ENCODE results near the gene PRAMEF8.
"Not testable (repeated sequence)": the region's sequence is repeated elsewhere in the genome, so short reads cannot be mapped to it uniquely, and the experiment has no call there.

PRAMEF8 gene

DNA sequence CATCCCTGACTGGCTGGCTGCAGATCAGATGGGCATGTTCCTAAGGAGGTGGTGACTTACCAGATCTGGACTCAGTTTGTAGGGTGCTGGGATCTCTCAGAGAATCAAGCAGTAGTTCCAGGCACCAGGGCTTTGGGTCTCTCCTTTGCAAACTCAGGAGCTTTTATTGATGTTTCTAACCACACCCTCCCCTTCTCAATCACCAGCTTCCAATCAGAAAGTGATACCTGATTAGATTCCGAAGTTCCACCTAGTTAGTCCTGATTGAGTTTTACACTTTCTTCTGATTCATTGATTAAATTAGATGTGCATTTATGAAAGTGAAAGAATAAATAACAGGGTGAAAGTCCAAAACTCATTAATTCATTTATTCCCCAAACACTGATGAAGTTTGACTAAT, at the start of gene PRAMEF8:
Gene PRAMEF8 (minus strand): TSS at position 101 of the 400 bp plus-strand sequence. CDS start 1,046 bp downstream, outside the sequence.
- not testable (repeated sequence) for DNase-seq

DNA sequence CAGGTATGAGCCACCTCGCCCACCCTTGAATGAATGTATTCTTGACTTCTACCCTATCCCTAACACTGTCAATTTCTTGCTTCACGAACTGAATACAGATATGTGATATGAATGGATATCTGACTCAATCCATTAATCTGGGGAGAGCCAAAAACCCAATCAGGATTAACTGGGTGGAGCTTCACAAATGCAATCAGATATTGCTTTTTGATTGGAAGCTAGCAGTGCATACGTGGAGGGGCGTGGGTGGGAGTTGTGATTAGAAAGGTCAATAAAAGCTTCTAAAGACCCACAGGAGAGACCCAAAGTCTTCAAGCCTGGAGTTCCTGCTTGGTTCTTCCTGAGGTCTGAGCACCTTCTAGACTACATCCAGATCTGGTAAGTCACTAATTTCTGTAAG, 30.3 kb upstream of the PRAMEF8 start, which contains the start of gene PRAMEF15:
Gene PRAMEF15 (plus strand): TSS at position 301 of the 400 bp plus-strand sequence. CDS start 2,827 bp downstream, outside the sequence.
- DNase-seq: not testable (repeated sequence)

DNA sequence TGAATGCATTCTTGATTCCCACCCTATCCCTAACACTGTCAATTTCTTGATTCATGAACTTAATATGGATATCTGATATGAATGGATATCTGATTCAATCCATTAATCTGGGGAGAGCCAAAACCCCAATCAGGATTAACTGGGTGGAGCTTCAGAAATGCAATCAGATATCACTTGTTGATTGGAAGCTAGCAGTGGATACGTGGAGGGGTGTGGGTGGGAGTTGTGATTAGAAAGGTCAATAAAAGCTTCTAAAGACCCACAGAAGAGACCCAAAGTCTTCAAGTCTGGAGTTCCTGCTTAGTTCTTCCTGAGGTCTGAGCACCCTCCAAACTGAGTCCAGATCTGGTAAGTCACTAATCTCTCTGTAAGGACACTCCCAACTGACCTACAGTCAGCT, 18.3 kb upstream of the PRAMEF8 start, which contains the start of gene PRAMEF33:
Gene PRAMEF33 (plus strand): TSS at position 301 of the 400 bp plus-strand sequence. CDS start 2,416 bp downstream, outside the sequence.
- DNase-seq: not testable (repeated sequence)

DNA sequence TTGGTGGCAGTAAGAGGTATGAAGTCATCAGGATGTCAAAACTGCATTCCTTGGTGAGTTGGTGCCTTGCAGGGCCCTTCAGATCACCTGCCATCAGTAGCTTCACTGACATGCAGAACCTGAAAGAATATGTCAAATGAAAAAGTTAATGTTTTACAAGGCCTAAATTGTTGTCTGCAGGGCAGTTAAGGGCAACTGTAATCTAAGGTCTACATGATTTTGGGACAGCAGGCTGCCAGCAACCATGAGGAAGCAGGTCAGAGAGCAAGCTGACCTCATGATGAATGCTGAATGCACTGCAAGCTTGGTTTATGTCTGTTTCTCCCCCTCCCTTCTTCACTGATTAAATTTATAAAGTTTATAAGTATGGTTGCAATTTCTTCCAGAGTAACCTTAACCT, 17.3 kb upstream of the PRAMEF8 start:
- DNase-seq: not testable (repeated sequence)

DNA sequence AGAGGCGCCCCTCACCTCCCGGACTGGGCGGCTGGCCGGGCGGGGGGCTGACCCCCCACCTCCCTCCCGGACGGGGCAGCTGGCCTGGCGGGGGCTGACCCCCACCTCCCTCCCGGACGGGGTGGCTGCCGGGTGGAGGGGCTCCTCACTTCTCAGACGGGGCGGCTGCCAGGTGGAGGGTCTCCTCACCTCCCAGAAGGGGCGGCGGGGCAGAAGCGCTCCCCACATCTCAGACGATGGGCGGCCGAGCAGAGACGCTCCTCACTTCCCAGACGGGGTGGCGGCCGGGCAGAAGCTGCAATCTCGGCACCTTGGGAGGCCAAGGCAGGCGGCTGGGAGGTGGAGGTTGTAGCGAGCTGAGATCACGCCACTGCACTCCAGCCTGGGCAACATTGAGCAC, 13.8 kb upstream of the PRAMEF8 start:
- DNase-seq: not testable (repeated sequence)

- DNase-seq: not testable (repeated sequence)
Measured at GRCh38 chr1:13297216-13297931, 12.4 kb upstream of the PRAMEF8 start.

DNA sequence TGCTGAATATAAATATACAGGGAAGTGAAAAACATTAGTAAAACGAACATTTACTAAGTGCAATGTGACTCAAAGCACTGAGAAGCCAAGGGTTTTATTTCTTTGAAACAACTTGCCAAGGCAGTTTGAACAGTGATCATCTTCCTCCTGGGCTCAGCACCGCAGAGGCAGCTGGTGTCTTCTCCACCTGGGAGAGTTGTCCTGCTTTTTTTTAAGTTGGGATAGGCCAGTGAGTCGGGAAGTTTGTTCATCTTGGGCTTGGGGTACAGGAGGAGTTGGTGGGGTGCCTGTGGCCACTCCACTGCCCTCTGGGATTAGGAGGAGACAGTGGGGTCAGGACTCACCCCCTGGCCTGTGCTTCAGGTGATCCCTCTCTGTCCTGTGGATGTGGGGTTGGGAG, 4.1 kb upstream of the PRAMEF8 start:
- not testable (repeated sequence) for DNase-seq

DNA sequence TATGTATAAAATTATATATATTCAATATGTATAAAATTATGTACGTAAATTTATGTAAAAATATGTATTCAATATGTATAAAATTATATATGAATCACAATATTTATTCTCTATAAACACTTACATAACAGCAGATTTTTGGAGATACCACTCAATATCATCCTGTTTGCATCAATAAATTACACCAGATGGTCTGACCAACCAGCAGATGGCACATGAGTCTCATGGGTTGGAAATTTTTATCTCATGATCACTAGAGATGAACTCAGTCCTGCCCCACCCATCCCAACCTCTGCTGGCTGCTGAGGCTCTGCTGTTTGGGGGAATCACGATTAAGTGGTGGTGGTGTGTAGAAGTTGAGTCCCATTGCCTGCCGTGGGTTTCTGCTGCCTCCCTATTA, 5.3 kb downstream of the PRAMEF8 start:
- DNase-seq: not testable (repeated sequence)

- not testable (repeated sequence) for DNase-seq
Measured at GRCh38 chr1:13277016-13277415, 7.9 kb downstream of the PRAMEF8 start.

GRCh38 chr1:13265124-13265523, 19.8 kb downstream of the PRAMEF8 start:
- not testable (repeated sequence) for DNase-seq

DNA sequence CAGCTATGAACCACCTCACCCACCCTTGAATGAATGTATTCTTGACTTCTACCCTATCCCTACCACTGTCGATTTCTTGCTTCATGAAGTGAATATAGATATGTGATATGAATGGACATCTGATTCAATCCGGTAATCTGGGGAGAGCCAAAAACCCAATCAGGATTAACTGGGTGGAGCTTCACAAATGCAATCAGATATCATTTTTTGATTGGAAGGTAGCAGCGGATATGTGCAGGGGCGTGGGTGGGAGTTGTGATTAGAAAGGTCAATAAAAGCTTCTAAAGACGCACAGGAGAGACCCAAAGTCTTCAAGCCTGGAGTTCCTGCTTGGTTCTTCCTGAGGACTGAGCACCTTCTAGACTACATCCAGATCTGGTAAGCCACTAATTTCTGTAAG, 31.0 kb downstream of the PRAMEF8 start, which contains the start of gene PRAMEF5:
Gene PRAMEF5 (plus strand): TSS at position 301 of the 400 bp plus-strand sequence. CDS start 5,071 bp downstream, outside the sequence.
- not testable (repeated sequence) for DNase-seq

GRCh38 chr1:13247122-13247521, 37.8 kb downstream of the PRAMEF8 start:
- not testable (repeated sequence) for DNase-seq

DNA sequence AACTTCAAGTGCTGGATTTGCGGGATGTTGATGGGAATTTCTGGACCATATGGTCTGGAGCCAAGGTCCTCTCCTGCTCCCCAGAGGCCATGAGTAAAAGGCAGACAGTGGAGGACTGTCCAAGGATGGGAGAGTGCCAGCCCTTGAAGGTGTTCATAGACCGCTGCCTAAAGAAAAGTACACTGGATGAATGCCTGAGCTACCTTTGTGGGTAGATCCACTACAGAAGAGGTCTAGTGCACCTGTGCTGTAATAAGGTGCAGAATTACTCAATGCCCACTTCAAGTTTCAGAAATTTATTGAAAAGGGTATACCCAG, 38.4 kb downstream of the PRAMEF8 start:
- DNase-seq: not testable (repeated sequence)

DNA sequence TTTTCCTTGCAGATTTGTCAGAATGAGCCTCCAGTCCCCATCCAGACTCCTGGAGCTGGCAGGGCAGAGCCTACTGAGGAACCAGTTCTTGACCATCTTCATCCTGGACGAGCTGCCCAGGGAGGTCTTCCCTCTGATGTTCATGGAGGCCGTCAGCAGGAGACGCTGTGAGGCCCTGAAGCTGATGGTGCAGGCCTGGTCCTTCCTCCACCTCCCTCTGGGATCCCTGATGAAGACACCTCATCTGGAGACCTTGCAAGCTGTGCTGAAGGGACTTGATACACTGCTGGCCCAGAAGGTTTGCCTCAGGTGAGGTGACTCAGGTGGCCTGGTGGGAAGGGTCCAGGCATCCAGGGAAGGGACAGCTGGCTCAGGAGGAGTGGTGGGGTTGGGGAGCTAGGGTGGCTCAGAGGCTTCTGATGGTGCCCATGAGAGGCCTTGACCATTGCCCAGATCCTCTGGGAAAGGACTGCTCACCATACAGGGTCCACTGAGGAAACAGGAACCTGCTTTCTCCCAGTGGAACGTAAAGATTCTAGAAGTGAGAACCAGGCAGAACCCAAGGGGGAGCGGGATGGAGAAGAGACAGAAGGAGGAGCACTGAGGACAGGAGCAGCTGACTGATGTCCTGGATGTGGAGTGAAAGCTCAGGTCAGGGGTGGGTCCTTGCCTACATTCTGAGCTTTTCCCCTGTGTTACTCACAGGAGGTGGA, 38.9 kb downstream of the PRAMEF8 start:
- not testable (repeated sequence) for DNase-seq

DNA sequence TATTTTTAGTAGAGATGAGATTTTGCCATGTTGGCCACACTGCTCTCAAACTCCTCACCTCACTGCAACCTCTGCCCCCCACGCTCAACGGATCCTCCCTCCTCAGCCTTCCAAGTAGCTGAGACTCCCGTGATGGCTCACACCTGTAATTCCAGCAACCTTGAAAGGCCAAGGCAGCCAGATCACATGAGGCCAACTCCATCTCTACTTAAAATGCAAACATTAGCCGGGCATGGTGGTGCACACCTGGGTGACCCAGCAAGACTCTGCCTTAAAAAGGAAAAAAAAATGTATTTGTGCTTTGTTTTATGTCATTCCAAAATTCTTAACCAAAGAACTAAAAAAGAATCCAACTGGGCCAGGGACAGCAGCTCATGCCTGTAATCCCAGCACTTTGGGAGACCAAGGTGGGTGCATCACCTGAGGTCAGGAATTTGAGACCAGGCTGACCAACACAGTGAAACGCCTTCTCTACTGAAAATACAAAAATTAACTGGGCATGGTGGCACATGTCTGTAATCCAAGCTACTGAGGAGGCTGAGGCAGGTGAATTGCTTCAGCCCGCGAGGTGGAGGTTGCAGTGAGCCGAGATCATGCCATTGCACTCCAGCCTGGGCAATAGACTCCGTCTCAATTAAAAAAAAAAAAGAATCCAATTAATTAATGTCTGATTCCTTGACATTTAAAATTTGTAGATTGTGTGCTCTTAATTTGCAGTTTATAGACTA, 41.2 kb downstream of the PRAMEF8 start:
- not testable (repeated sequence) for DNase-seq

DNA sequence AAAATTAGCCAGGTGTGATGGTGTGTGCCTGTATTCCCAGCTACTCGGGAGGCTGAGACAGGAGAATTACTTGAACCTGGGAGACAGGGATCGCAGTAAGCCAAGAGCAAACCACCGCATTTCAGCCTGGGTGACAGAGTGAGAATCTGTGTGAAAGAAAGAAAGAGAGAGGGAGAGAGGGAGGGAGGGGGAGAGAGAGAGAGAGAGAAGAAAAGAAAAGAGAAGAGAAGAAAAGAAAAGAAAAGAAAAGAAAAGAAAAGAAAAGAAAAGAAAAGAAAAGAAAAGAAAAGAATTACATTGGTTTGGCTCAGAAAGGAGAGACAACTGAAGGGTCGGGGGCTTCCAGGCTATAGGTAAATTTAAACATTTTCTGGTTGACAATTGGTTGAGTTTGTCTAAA, 45.3 kb downstream of the PRAMEF8 start:
- not testable (repeated sequence) for DNase-seq

GRCh38 chr1:13237572-13237971, 47.4 kb downstream of the PRAMEF8 start:
- not testable (repeated sequence) for DNase-seq

- not testable (repeated sequence) for DNase-seq
Measured at GRCh38 chr1:13234057-13234456, 50.9 kb downstream of the PRAMEF8 start.

- not testable (repeated sequence) for DNase-seq
Measured at GRCh38 chr1:13232056-13232455, 52.9 kb downstream of the PRAMEF8 start.

Data from nucleus accumbens (tissue), 56 donors.